Measurements from ENCODE around the gene OSBPL8. TPM values are rescaled to one million over a fixed set of nuclear protein-coding genes. Genes with fewer than 3 reads are reported as not detected.

OSBPL8 gene
- total and polyA plus RNA-seq, 9 of the 15 experiments (the other 6 are each of a cell fraction or from before 2014, with no cell fraction given) = 17.4 to 82.7 (median 42.8) TPM

- TF ChIP-seq CHAMP1 (IDR thresholded peaks at IDR 0.05) (no peak), FOXK2 (conservative IDR thresholded peaks at IDR 0.05 in 1 of 2, IDR thresholded peaks at IDR 0.05 in 1 of 2; ENCODE audit: low read depth in 2 of 2) (no peak), BDP1 (IDR thresholded peaks at IDR 0.05; ENCODE audit: insufficient read depth, insufficient read length) (no peak)
These were observed 133.4 kb downstream of the OSBPL8 start (continued) for GRCh38 chr12:76426160-76426559.

GRCh38 chr12:76424941-76425340 is 134.6 kb downstream of the OSBPL8 start:
- H3K9ac ChIP-seq (ENCODE audit: insufficient read depth in 1 of 2, low read depth in 2 of 2, low read length in 2 of 2) = no peak overlapping the region
- intact Hi-C loops (cut with micrococcal nuclease) (no loop called here), in situ Hi-C loops (cut with MboI) (no loop called here)
- peaks cover 9% of the 10 kb centered on the region; the same call in 1 of the 2 replicates for H3K9me3 ChIP-seq (replicated peaks; ENCODE audit: control insufficient read depth, insufficient read depth, low read depth, low read length)
- ChIA-PET CTCF (ENCODE audit: low intra/inter-chr PET ratio) (no interaction called here), POLR2A (no interaction called here)
- H3K27me3 ChIP-seq (ENCODE audit: control insufficient read depth in 2 of 2, insufficient read depth in 2 of 2, low read length in 2 of 2) = no peaks in the 10 kb centered on the region
- BruUV-seq (replicated peaks) = no TSS peak
- no peak overlapping the region for H2AFZ ChIP-seq (ENCODE audit: low read depth, low read length)
- peaks cover 29% of the 10 kb centered on the region for H3K79me2 ChIP-seq (ENCODE audit: control insufficient read depth, insufficient read depth, low read length)
- H3K4me3 ChIP-seq = no peak overlapping the region
- 100% methylated on average over 1 of the region's 1 CpG for whole genome bisulfite sequencing (ENCODE audit: insufficient coverage, low coverage, missing lambda C conversion rate)
- FAIRE-seq (no peak), ATAC-seq (no peak), DNase-seq (ENCODE audit: extremely low read depth in 1 of 4, low spot score in 3 of 4) (no peak)
- H3K27ac ChIP-seq (ENCODE audit: extremely low read depth, low read depth, low read length) = no peak overlapping the region
- no peaks in the 10 kb centered on the region for H4K20me1 ChIP-seq (replicated peaks; ENCODE audit: control insufficient read depth, insufficient read depth, low read length)
- no peaks in the 10 kb centered on the region for H3K36me3 ChIP-seq (ENCODE audit: control insufficient read depth, insufficient read depth, low read length)
- H3K4me1 ChIP-seq (replicated peaks in 1 of 2; ENCODE audit: control insufficient read depth in 2 of 2, insufficient read depth in 2 of 2, low read length in 2 of 2) = no peaks in the 10 kb centered on the region
- no peak overlapping the region for H3K4me2 ChIP-seq (ENCODE audit: insufficient read depth, low read length)
- no peaks in the 10 kb centered on the region for H3K9me1 ChIP-seq (ENCODE audit: control insufficient read depth, insufficient read depth, low read length)
- TF ChIP-seq CBFA2T3 (IDR thresholded peaks at IDR 0.05) = no peak
- no peak for TF ChIP-seq ATF4 (CRISPR knock-in tag; IDR thresholded peaks at IDR 0.05)
- TF ChIP-seq WHSC1 (IDR thresholded peaks at IDR 0.05; ENCODE audit: low read length) = no peak
- TF ChIP-seq ZC3H11A (IDR thresholded peaks at IDR 0.05; ENCODE audit: low read depth, low read length) = no peak
- TF ChIP-seq TRIM28 (IDR thresholded peaks at IDR 0.05) = 0 out of 2 replicates have a peak, but pooled peaks have one; percentile 58
- peak; percentile 70; the same call in 1 of the 2 replicates for TF ChIP-seq ZFP1 (CRISPR knock-in tag; IDR thresholded peaks at IDR 0.05)
- TF ChIP-seq EWSR1 (IDR thresholded peaks at IDR 0.05; ENCODE audit: borderline replicate concordance, low read depth, partially characterized antibody) = no peak
- TF ChIP-seq ZNF445 (CRISPR knock-in tag; IDR thresholded peaks at IDR 0.05; ENCODE audit: low read depth) = no peak
- TF ChIP-seq ZNF311 (CRISPR knock-in tag; IDR thresholded peaks at IDR 0.05) = no peak
- TF ChIP-seq ZNF263 (CRISPR knock-in tag; IDR thresholded peaks at IDR 0.05; ENCODE audit: borderline replicate concordance) = no peak
- TF ChIP-seq ZNF668 (CRISPR knock-in tag; IDR thresholded peaks at IDR 0.05) = no peak
- TF ChIP-seq ZEB2 (IDR thresholded peaks at IDR 0.05) = no peak
- TF ChIP-seq PYGO2 (tag; IDR thresholded peaks at IDR 0.05) = no peak
- TF ChIP-seq MYC (IDR thresholded peaks at IDR 0.05; ENCODE audit: low read depth, low read length) = no peak
- no peak for TF ChIP-seq MYC (CRISPR knock-in tag; IDR thresholded peaks at IDR 0.05; ENCODE audit: borderline replicate concordance, low read depth)
- TF ChIP-seq ZNF274 (IDR thresholded peaks at IDR 0.05; ENCODE audit: borderline replicate concordance, low read depth, low read length) = no peak
- no peak for TF ChIP-seq SP2 (IDR thresholded peaks at IDR 0.05; ENCODE audit: extremely low read depth, low read depth, low read length, poor library complexity, severe bottlenecking)
- no peak for TF ChIP-seq NCOA6 (IDR thresholded peaks at IDR 0.05)
- no peak for TF ChIP-seq SMAD2 (IDR thresholded peaks at IDR 0.05; ENCODE audit: low read depth, low read length)
- peak; percentile 62 for TF ChIP-seq NFIC (IDR thresholded peaks at IDR 0.05)
